Measurements from ENCODE around the gene B3GAT2.

GRCh38 chr6:70841112-70841511 is 115.7 kb downstream of the B3GAT2 start:
- TF ChIP-seq CTCF (IDR thresholded peaks at IDR 0.05 in 2 of 3, conservative IDR thresholded peaks at IDR 0.05 in 1 of 3; ENCODE audit: borderline replicate concordance in 1 of 3, insufficient read depth in 1 of 3, low read depth in 2 of 3, low read length in 2 of 3) (no peak), POLR2A (IDR thresholded peaks at IDR 0.05; ENCODE audit: borderline replicate concordance, extremely low read depth, insufficient read depth, insufficient read length) (no peak), ZBTB33 (IDR thresholded peaks at IDR 0.05; ENCODE audit: extremely low read depth, insufficient replicate concordance, low read length) (no peak), POLR2AphosphoS5 (IDR thresholded peaks at IDR 0.05; ENCODE audit: low read depth, low read length) (no peak), SP1 (IDR thresholded peaks at IDR 0.05; ENCODE audit: low read depth) (no peak), EZH2 (IDR thresholded peaks at IDR 0.05) (no peak), REST (IDR thresholded peaks at IDR 0.05; ENCODE audit: low read depth) (no peak), EGR1 (IDR thresholded peaks at IDR 0.05; ENCODE audit: low read depth) (no peak), ATF3 (IDR thresholded peaks at IDR 0.05) (no peak), RAD21 (IDR thresholded peaks at IDR 0.05; ENCODE audit: low read depth) (no peak), CEBPB (IDR thresholded peaks at IDR 0.05; ENCODE audit: low read depth) (no peak), ELF1 (IDR thresholded peaks at IDR 0.05; ENCODE audit: borderline replicate concordance, low read depth) (no peak)
